Activated CD8-positive, alpha-beta memory T cell treated with anti-CD3 and anti-CD28 coated beads, Interleukin-2, amount 50 U/mL, for 1 hour (primary cell): ENCODE results near the gene CPPED1.

Experiments
- DNase-seq: peaks from one replicate; pipeline ENCODE4 v3.0.0-alpha.2; 2020; ENCODE audit errors: extremely low read depth

Gene CPPED1

GRCh38 chr16:12679660-12680272 is 123.9 kb downstream of the CPPED1 start:
- DNase-seq: no peak

GRCh38 chr16:12678983-12679382 is 124.7 kb downstream of the CPPED1 start:
- no peak for DNase-seq

DNA sequence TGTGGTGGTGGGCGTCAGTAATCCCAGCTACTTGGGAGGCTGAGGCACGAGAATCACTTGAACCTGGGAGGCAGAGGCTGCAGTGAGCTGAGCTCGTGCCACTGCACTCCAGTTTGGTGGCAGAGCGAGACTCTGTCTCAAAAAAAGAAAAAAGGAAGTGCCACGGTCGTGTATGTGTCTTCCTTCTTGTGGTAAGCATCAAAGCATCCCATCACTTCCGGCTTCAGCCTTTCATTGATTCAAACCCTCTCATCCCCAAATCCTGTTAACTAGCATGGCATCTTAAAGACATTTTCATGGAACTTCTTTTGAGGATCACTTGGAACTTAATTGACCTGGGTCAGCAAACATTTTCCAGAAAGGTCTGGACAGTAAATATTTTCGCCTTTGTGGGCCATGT is 126.2 kb downstream of the CPPED1 start:
- DNase-seq: no peak

- DNase-seq: no peak
Observed at GRCh38 chr16:12675852-12676251, 127.8 kb downstream of the CPPED1 start.

DNA sequence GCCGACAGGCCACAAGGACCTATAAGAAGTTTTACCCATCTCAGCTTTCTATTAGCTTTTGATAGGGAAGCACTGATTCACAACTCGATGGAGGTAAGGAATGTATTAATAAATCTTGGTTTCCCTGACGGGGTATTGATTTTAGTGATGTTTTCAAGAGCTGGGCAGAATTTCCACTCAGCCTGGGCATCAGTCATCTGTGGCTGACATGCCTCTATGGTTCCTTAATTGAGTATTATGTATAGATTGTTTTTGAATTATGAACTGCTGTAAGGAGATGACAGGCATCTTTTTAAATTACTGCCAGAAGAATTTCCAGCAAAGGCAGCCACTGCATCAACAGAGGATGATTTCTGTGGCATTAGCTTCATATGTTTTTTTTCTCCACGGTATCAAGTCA is 128.6 kb downstream of the CPPED1 start:
- no peak for DNase-seq

GRCh38 chr16:12674524-12674923 is 129.2 kb downstream of the CPPED1 start:
- no peak for DNase-seq

DNA sequence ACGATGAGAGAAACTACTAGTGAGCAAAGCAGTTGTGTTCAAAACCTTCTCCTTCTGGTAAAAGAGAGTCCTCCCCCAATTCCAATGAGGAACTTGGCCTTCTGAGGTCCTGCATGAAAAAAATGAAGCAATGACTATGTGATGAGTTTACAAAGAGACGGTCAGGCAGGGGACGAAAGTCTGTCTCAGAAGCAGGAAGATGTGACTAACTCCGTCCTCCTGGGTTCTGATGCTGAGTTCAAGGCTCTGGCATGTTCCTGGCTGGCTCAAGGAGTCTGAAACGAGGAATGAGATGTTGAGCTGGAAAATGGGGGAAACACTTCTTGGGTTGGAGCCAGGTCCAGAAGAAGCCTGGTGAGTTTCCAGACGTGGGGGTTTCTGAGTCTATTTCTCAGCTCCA is 129.6 kb downstream of the CPPED1 start:
- DNase-seq: no peak

- no peak for DNase-seq
Observed at GRCh38 chr16:12673466-12673865, 130.2 kb downstream of the CPPED1 start.

GRCh38 chr16:12672986-12673385 is 130.7 kb downstream of the CPPED1 start:
- no peak for DNase-seq

- DNase-seq: no peak
Observed at GRCh38 chr16:12669908-12670307, 133.8 kb downstream of the CPPED1 start.

DNA sequence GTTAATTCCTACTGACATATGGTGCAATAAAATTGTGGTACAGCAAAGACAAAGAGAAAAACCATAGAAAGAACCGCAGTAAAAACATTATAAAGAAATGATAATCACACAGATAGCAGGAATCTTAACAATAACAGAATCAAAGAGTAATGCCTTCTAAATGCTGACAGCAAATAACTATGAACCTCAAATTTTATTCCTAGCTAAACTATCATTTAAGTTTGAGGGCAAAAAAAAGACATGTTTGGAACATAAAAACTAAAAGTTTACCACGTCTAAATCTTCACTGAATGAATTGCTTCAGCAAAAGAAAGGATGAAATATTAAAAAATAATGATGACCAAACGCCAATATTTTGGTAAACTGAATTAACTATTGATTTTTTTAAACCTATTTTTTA is 135.8 kb downstream of the CPPED1 start:
- DNase-seq: no peak

- no peak for DNase-seq
Observed at GRCh38 chr16:12664164-12664733, 139.4 kb downstream of the CPPED1 start.

DNA sequence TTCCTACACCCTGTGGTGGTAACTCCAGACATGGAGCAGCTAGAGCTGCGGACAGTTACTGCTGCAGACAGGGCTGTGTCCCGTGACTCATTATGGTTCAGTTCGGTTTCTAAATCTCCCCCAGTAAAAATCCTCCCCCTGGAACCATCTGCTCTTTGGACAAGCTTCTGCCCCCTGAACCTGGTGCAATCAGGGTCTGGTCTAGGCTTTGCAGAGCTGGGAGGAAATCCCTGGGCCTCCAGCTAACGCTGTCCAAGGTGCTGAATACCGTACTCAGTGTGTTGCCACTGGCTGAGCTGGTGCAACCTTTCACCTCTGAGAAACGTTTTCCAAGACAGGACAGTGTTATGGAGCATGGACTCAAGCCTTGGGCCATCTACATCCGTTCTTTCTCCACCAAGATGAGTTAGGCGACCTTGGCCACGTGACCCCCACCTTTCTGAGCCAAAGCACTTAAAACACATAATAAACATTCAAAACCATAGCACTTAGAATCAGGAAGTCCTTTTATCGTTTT is 142.0 kb downstream of the CPPED1 start:
- no peak for DNase-seq

DNA sequence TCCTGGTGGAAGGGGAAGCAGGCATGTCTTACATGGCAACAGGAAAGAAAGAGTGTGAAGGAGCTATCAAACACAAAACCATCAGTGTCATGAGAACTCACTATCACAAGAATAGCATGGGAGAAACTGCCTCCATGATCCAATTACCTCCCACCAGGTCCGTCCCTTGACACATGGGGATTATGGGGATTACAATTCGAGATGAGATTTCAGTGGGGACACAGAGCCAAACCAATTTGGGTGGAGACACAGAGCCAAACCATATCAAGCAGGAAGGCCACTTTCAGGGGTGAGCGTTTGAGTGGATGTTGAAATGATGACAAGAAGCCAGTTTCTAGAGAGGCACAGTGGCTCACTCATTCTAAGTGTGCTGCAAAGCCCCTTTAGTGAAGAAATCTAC is 143.8 kb downstream of the CPPED1 start:
- no peak for DNase-seq

GRCh38 chr16:12658506-12658905 is 145.2 kb downstream of the CPPED1 start:
- DNase-seq: no peak

- no peak for DNase-seq
Observed at GRCh38 chr16:12655537-12655936, 148.2 kb downstream of the CPPED1 start.

- no peak for DNase-seq
Observed at GRCh38 chr16:12653820-12654392, 149.8 kb downstream of the CPPED1 start.

- DNase-seq: no peak
Observed at GRCh38 chr16:12652924-12653323, 150.8 kb downstream of the CPPED1 start.

DNA sequence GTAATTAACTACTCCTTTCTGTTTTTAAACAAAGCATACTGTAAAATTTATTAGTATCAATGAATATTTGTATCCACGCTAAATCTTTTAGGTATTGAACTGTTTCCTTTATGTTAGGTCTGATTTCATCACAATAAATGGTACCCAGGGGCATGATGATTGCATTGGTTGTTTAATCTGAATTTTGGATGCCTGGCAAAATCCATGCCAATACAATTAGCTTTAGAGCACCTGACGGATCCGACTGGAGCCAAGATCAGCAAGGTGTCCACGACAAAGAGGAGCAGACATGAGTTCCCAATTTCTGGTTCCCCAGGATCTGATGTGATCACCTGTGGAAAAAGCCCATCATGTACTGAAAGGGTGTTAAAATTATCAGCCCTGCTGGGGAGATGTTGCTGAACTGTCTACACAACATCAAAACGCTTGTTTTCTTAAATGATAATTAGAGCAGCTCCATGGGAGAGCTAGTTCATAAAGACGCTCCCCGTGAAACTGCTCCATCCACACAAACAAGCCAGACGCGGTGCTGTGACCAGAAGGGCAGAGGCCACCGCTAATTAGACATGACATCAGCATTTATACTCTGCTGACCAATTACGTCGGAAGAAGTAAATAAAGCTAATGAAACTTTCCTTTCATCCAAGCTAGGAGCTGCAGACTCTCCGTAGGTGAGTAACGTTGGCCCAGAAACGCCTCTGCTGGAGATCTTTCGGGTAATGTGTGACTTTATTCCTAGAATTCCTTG is 151.7 kb downstream of the CPPED1 start:
- DNase-seq: no peak

GRCh38 chr16:12649356-12649755 is 154.3 kb downstream of the CPPED1 start:
- no peak for DNase-seq

GRCh38 chr16:12646490-12647274 is 157.0 kb downstream of the CPPED1 start:
- no peak for DNase-seq

GRCh38 chr16:12646098-12646489 is 157.6 kb downstream of the CPPED1 start:
- DNase-seq: no peak
